HEK293T (cell line): ENCODE data around the gene TNNI2.

ENCODE experiments used
- ARNT ChIP-seq: fragments of 450-650 bp; IDR thresholded peaks from 2 replicates; pipeline ENCODE4 v1.6.1; 2017; ENCODE audit warnings: mild to moderate bottlenecking
- CTBP1 ChIP-seq: fragments of 450-650 bp; IDR thresholded peaks from 2 replicates; pipeline ENCODE4 v1.6.1; 2016; ENCODE audit warnings: borderline replicate concordance
- SUZ12 ChIP-seq: fragments of 450-650 bp; IDR thresholded peaks from 2 replicates; pipeline ENCODE4 v1.6.1; 2016; ENCODE audit warnings: mild to moderate bottlenecking
- ZNF384 ChIP-seq: fragments of 450-650 bp; IDR thresholded peaks from 2 replicates; pipeline ENCODE4 v1.6.1; 2016

DNA sequence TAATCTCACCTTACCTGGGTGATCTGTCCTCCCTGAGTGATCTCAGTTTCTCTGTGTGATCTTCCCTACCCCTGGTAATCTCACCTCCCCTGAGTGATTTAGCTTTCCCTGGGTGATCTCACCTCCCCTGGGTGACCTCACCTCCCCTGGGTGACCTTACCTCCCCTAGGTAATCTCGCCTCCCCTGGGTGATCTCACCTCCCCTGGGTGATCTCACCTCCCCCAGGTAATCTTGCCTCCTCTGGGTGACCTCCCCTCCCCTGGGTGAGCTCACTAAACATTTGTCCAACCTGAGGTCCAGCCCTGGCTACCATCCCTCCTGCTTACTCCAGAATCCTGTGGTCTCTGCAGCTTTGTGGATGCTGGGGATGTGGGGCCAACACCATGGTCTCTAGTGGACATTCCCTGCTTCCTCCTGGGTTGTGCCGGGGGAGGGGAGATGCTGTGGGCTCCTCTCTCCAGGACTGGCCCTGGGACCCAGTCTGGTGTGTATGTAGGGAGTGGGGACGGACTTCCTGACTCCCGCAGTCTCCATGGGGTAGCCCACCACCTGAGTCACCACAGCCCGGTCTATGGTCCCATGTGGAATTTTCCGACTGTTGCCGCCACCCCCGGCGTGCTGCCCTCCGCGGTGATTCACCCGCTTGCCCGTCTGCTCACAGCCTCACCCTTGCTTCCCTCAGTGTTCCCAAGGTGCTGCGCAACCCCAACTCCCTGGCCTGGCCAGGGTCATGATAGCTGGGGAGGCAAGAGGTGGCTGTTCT lies 24.0 kb downstream of the TNNI2 start:
- no peak for TF ChIP-seq SUZ12
- no peak for TF ChIP-seq ZNF384
- TF ChIP-seq CTBP1 = no peak
- TF ChIP-seq ARNT = no peak
